Mesothelial cell of epicardium (in vitro differentiated cells): ENCODE results near the gene NPHP1. TPM values are rescaled to one million over a fixed set of nuclear protein-coding genes. Genes with fewer than 3 reads are reported as not detected.
"Not testable (repeated sequence)": the region's sequence is repeated elsewhere in the genome, so short reads cannot be mapped to it uniquely, and the experiment has no call there.

ENCODE experiments used
- DNase-seq, 2 experiments: peaks; one replicate each; pipeline ENCODE4 v3.0.0; 2021; ENCODE audit warnings: low spot score in 2 of 2; ENCODE audit not compliant: unreplicated experiment in 2 of 2
- H3K27ac Mint-ChIP-seq: 2 replicates; pipeline ENCODE4 v1.8.0; 2021; ENCODE audit warnings: mixed read lengths
- H3K27me3 Mint-ChIP-seq: 2 replicates; pipeline ENCODE4 v1.8.0; 2021; ENCODE audit warnings: low read depth, mixed read lengths
- H3K36me3 Mint-ChIP-seq: 2 replicates; pipeline ENCODE4 v1.8.0; 2021; ENCODE audit warnings: mixed read lengths
- H3K4me1 Mint-ChIP-seq: 2 replicates; pipeline ENCODE4 v1.8.0; 2021; ENCODE audit warnings: mixed read lengths
- H3K4me3 Mint-ChIP-seq: 2 replicates; pipeline ENCODE4 v1.8.0; 2021; ENCODE audit warnings: mild to moderate bottlenecking, moderate library complexity, mixed read lengths
- H3K9me3 Mint-ChIP-seq: 2 replicates; pipeline ENCODE4 v1.8.0; 2021; ENCODE audit warnings: mixed read lengths
- microRNA-seq: library from miRNA; unstranded; fragments of <30 nt; microRNA quantifications from one replicate; pipeline ENCODE4 v1.2.0, GENCODE V29; 2021; ENCODE audit warnings: inconsistent platforms, mixed read lengths
- total RNA-seq: library from RNA; stranded (reverse); gene quantifications from 3 replicates; pipeline ENCODE4 v1.2.1, GENCODE V29; 2021

NPHP1 gene
- total RNA-seq, 1 donor from 2014 or later: 5.1 TPM

- not testable (repeated sequence) for H3K27me3 Mint-ChIP-seq, H3K9me3 Mint-ChIP-seq, H3K36me3 Mint-ChIP-seq, DNase-seq, H3K27ac Mint-ChIP-seq, H3K4me1 Mint-ChIP-seq, H3K4me3 Mint-ChIP-seq
Observed at GRCh38 chr2:110078104-110078503, 126.7 kb downstream of the NPHP1 start.

GRCh38 chr2:110075896-110076295 lies 128.9 kb downstream of the NPHP1 start:
- not testable (repeated sequence) for H3K4me1 Mint-ChIP-seq, H3K27ac Mint-ChIP-seq, H3K4me3 Mint-ChIP-seq, DNase-seq, H3K36me3 Mint-ChIP-seq, H3K9me3 Mint-ChIP-seq, H3K27me3 Mint-ChIP-seq

Small RNAs within 50 kb of the gene (microRNA-seq; reads per million reads assigned to microRNA genes)
- gene MIR4436B1: not detected

Other genes starting within 250 kb of the NPHP1 start
- gene MALL, start 89.2 kb downstream of the NPHP1 start, total RNA-seq: 4.8 to 5.4 TPM (median 4.9 TPM) in 3 replicates
- 6.9 to 10.1 TPM (median 7.6 TPM) in 3 replicates for gene MTLN, start 7.5 kb upstream of the NPHP1 start, total RNA-seq